Measurements from ENCODE around the gene PDS5A. TPM values are rescaled to one million over a fixed set of nuclear protein-coding genes. Genes with fewer than 3 reads are reported as not detected.
"Not testable (repeated sequence)": the region's sequence is repeated elsewhere in the genome, so short reads cannot be mapped to it uniquely, and the experiment has no call there.

The PDS5A gene
- total RNA-seq, 4 donors from 2014 or later, result 42.9 to 107 (median 68.9) TPM

DNA sequence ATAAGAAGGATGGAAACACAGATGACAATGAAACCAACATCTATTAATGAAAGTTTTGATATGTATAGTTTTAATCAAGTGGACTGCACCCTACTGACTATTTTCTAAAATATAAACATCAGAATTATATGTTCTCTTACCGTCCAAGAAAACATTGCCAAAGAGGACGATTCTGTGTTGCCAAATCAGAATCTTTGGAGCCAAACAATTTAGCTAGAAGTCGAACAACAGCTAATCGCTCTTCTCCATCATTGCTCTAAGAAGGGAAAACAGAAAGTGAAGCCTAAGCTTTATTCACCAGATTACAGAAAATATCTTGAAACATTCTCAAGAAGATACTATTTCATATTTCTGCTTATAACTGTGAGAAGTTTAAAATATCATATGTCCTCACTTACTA is 64.2 kb downstream of the PDS5A start:
- Histone ChIP-seq H3K4me1 (no peaks in the 10 kb centered on the region), H3K27me3 (no peaks in the 10 kb centered on the region), H3K27ac (no peak overlapping the region), H3K9me3 (no peaks in the 10 kb centered on the region), H3K36me3 (no peaks in the 10 kb centered on the region), H3K4me3 (no peak overlapping the region)
- no peak for DNase-seq
- intact Hi-C loops (cut with DNase I; ENCODE audit: low total_unique reads), result no loop called here
- no peak for TF ChIP-seq POLR2A (IDR thresholded peaks at IDR 0.05)
- TF ChIP-seq CTCF (IDR thresholded peaks at IDR 0.05), result no peak

- Histone ChIP-seq H3K36me3 (no peaks in the 10 kb centered on the region), H3K4me1 (no peaks in the 10 kb centered on the region), H3K9me3 (no peaks in the 10 kb centered on the region), H3K4me3 (no peak overlapping the region), H3K27ac (no peak overlapping the region), H3K27me3 (no peaks in the 10 kb centered on the region)
- TF ChIP-seq POLR2A (IDR thresholded peaks at IDR 0.05) (no peak), CTCF (IDR thresholded peaks at IDR 0.05) (no peak)
- no peak for DNase-seq
- intact Hi-C loops (cut with DNase I; ENCODE audit: low total_unique reads), result no loop called here
These were observed 67.6 kb downstream of the PDS5A start for GRCh38 chr4:39910064-39910463.

- H3K4me1 ChIP-seq, result no peaks in the 10 kb centered on the region
- intact Hi-C loops (cut with DNase I; ENCODE audit: low total_unique reads), result no loop called here
- no peak for DNase-seq
- TF ChIP-seq CTCF (IDR thresholded peaks at IDR 0.05), result no peak
- TF ChIP-seq POLR2A (IDR thresholded peaks at IDR 0.05), result no peak
- H3K4me3 ChIP-seq, result no peak overlapping the region
- no peaks in the 10 kb centered on the region for H3K9me3 ChIP-seq
- H3K36me3 ChIP-seq, result no peaks in the 10 kb centered on the region
- no peaks in the 10 kb centered on the region for H3K27me3 ChIP-seq
- no peak overlapping the region for H3K27ac ChIP-seq
These were observed 69.4 kb downstream of the PDS5A start for GRCh38 chr4:39908284-39908683.

DNA sequence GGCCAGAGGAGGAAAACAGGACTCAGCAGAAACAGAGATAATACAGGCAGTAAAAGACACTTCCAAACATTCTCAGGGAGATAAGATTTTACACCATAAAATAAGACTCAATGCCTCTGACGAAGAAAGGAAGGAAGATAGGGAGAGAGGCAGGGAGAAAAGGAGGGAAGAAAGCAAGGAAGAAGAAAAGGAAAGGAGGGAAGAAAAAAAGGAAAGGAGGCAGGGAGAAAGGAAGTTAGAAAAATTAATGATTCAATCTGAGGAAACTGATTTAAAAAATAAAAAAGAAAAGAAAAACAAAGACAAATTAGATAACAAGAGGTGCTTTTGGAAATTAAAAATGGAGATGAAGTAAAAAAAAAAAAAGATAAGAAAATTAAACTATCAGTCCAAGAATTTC is 72.1 kb downstream of the PDS5A start:
- Histone ChIP-seq H3K36me3 (no peaks in the 10 kb centered on the region), H3K27ac (no peak overlapping the region), H3K27me3 (no peaks in the 10 kb centered on the region), H3K4me3 (no peak overlapping the region), H3K9me3 (no peaks in the 10 kb centered on the region), H3K4me1 (no peaks in the 10 kb centered on the region)
- no peak for TF ChIP-seq CTCF (IDR thresholded peaks at IDR 0.05)
- TF ChIP-seq POLR2A (IDR thresholded peaks at IDR 0.05), result no peak
- no peak for DNase-seq
- intact Hi-C loops (cut with DNase I; ENCODE audit: low total_unique reads), result no loop called here

GRCh38 chr4:39905019-39905418 is 72.7 kb downstream of the PDS5A start:
- H3K27ac ChIP-seq; intact Hi-C loops (cut with DNase I; ENCODE audit: low total_unique reads); H3K9me3 ChIP-seq; H3K36me3 ChIP-seq; H3K4me3 ChIP-seq; H3K27me3 ChIP-seq; DNase-seq; H3K4me1 ChIP-seq: not testable (repeated sequence)

DNA sequence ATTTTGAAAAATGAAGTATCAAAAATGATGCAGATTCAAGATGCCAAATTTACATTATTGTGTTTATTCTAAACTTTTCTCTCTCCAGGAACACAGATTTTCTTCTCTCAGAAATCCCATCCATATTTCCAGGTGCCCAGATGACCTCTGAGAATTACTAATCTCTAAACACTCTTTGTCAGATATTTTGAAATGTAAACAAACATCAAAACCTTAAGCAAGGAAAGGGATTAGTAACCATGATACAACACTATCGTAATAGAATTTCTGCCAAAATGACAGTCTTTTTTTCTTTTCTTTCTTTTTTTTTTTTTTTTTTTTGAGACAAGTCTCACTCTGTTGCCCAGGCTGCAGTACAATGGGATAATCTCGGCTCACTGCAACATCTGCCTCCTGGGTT is 76.7 kb downstream of the PDS5A start:
- intact Hi-C loops (cut with DNase I; ENCODE audit: low total_unique reads), result no loop called here
- no peaks in the 10 kb centered on the region for H3K9me3 ChIP-seq
- H3K27ac ChIP-seq, result no peak overlapping the region
- no peaks in the 10 kb centered on the region for H3K36me3 ChIP-seq
- no peak overlapping the region for H3K4me3 ChIP-seq
- TF ChIP-seq POLR2A (IDR thresholded peaks at IDR 0.05) (no peak), CTCF (IDR thresholded peaks at IDR 0.05) (no peak)
- DNase-seq, result no peak
- H3K4me1 ChIP-seq, result no peaks in the 10 kb centered on the region
- H3K27me3 ChIP-seq, result no peaks in the 10 kb centered on the region
